Measurements from ENCODE around the gene ATXN1.

ATXN1 gene

DNA sequence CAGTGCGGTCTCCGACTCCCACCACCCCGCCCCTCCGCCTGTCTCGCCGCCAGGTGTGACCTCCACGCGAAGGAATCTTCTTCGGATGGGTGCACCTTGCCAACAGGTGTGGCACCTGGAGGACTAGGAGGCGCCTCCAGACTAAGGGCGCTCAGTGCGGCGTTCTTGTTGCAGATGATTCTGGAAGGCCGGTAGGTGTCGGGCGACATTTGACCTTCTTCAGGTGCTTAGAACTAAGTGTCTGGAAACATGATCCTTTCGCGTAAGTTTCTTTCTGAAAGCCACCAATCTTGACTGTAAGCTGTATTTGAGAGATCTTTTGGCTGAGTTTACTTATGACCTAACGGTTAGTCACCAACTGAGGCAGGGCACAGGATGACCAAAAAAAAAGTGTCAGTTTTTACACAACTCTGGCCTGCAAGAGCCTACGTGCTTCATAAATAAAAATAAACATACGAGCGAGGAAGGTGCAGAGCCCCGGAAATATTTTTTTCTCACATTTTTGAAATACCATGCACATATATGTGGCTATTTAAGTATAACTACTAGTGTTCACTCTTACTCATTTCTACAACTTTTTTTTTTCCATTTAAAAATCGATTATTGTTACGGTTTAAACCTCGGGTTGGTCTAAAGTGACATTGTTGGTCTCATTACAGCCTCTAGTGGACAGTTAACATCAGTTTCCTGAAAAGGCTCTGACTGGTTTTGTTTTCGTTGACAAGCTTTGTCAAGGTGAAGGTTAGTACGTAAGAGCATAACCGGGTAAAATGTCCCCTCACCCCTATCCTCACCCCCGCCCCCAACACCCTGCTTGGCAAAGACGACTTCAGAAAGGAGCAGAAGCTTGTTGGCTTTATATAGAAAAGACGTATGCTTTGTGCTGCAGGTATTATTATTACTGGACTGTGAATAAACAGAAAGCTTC lies 1.6 kb upstream of the ATXN1 start:
- peak in 8 of 58 donors; percentile 8 to 53 (median 33) for DNase-seq

GRCh38 chr6:16762268-16762549 lies 949 bp upstream of the ATXN1 start:
- peak in 3 of 58 donors; percentile 40 to 69 (median 58) for DNase-seq

DNA sequence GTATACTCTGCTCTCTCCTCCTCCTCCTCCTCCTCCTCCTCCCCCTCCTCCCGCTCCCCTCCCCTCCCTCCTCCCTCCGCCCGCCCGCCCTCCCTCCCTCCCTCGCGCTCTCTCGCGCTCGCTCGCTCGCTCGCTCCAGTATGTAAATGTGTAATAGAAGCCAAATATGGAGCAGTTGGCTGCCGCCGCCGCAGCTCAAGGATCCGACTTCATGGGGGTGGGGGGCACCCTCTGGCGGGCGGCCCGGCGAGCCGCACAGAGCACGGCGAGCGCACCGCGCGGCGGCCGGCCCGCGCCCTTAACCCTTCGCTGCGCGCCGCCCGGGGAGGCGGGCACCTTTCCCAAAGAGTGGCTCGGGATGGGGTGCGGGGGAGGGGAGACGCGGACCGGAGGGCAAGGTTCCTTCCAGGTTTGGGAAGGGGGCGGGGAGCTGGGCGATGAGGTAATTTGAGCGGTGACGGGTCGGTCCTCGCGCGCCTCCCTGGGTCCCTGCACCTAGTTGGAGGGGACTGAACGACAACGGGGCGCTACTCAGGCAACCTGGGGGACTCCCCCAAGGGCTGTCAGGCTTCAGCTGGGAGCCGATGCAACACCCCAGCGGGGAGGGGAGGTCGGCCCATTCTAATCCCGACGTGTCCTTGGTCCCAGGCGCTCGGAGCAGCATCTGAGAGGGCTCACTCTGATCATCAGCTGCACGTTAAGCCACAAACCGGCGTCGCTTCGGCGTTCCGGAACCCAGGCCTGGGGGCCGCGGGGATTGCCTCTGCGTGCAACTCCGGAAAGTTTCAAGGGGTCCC lies 409 bp upstream of the ATXN1 start:
- DNase-seq: peak in 57 of 58 donors; percentile 38 to 91 (median 79)

DNA sequence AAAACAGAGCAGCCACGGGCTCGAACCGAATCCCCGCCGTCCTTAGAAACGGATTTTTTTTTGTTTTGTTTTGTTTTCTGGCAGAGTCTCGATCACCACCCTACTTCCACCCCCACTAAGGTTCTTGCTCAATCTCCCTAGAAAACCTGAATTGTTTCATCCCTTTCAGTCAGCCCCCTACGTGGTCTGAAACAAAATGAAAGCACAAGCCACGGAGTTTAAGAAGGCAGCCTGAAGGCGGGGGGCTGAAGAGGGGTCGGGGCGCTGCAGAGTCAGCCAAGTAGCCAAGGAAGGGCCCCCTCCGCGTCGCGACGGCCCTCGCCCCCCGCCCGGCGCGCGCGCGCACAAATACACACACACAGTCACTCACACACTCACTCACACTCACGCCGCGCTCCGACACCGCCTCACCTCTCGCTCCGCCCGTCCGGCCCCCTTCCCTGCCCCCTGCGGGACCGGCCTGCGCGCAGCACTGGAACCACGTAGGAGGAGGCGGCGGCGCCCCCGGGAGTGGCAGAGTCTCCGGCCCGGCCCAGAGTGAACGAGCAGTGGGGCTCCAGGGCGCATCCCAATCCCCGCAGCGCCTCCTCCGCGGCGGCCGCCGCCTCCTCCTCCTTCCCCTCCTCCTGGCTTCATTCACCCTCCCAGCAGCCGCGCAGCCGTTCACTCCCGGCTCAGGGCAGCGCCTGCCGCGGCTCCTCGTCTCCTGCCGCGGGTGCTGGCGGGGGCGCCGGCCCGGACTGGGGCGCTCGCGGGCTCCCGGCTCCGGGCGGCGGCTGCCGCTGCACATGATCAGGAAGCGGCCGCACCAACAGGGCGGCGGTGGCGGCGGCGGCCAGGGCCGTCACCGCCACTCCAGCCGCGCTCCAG lies 1.4 kb downstream of the ATXN1 start:
- DNase-seq: peak in 57 of 58 donors; percentile 46 to 90 (median 80)

- DNase-seq: peak in 9 of 58 donors; percentile 10 to 58 (median 20)
Measured at GRCh38 chr6:16759181-16759645, 2.0 kb downstream of the ATXN1 start.

- peak in 17 of 58 donors; percentile 12 to 59 (median 25) for DNase-seq
Measured at GRCh38 chr6:16758163-16758975, 2.9 kb downstream of the ATXN1 start.

DNA sequence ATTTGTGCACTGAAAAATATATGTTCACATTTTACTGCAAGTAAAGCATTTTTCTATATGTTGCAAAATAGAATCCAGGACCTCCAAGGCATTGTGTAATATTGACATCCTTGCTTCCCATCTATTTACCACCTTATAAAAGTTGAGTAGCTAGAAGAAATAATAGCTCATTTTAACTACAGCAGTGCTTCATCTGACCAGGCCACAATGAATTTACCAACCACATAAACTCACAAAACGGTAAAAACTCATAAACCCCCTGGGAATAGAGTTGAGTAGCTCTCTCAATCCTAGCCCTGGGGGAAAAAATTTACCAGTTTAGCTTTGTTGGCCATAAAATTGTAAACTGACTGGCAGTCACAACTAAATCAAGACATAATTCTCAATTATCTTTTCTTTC lies 3.9 kb downstream of the ATXN1 start:
- DNase-seq: no peak

DNA sequence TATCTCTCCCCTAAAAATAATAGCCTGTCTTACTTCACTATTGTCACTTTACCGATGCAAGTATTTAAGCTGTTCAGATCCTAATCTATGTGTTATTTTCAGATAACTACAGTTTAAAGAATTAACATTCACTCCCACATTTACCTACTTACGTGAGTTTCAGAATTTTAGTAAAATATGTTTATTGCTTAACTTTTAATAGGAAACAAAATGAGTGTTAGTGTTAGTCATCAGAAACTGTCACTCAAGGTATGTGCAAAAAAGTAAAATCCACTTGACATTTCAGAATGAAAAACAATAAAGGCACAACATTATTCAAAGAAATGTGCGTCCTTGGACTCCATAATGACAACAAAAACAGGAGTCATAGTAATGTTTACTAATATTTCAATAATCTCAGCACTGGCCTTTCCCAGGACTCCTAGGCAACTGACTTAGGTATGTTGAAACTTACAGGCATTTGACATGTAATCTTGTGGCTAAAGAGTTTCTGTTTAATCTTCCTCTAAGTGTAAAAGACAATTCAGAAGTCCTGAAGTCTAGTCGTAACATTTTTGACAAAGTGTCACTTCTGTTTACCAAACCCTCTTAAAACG lies 4.5 kb downstream of the ATXN1 start:
- no peak for DNase-seq

GRCh38 chr6:16755544-16755943 lies 5.7 kb downstream of the ATXN1 start:
- DNase-seq: no peak

- no peak for DNase-seq
Measured at GRCh38 chr6:16754876-16755275, 6.4 kb downstream of the ATXN1 start.

DNA sequence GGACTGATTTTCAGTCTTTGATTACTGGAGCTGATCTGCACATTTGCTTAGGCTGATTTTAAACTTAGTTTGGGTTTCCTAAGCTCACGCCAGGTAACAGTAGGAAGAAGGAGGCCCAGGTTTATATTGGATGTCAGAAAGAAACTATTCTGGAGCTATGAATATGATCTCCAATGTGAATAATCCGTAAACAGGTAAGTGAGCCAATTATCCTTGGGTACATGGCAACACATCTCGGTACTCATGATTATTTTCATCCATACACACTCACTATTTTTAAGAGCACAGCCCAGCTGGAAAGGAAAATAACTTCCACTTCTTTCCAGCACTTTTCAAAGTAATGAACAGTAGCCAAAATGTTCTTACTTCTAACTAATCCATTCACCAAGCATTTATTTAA lies 7.0 kb downstream of the ATXN1 start:
- no peak for DNase-seq

DNA sequence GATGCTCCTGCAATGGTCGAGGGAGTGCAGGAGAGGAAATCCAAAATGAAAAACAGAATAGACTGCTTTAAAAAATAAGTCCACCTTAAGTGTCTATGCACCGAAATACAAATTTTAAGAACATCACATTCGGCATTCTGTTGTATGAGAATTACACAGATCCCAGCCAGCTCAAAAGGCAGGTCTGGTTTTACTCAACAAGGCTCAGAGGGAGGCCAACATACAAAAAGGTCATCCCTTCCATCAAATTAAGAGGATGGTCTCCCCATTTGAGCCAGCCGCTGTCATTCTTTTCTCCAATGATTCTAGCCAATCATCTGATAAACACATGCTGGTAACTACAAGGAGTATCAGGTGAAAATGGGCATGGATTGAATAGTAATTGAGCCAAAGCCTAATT lies 7.9 kb downstream of the ATXN1 start:
- DNase-seq: no peak

DNA sequence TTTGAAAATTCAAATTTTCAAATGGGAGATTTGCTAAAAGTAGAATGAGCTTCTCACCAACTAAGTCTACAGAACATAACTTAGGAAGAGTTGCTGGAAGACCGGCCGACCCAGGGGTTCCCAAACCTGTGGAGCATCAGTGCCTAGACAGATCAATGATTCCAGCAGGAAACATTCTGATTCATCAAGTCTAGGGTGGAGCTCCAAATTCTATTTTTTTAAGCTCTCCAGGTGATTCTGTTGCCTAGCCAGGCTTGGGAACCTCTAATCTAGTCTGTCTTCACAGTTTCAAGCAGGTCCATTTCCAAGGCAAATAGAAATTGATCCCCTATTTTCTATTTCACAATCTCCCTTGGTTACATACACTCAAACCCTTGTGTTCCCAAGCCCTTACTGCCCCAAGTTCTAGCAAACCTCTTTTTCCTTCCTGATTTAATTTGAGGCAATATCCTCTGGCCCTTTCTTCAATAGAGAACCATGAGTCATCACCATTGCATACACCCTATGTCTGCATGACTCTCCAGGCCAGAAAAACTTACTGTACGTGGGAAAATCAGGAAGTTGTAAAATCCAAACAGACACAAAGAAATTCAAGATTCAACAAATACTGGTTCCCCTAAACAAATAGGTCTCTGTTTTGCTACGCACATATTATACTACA lies 8.9 kb downstream of the ATXN1 start:
- DNase-seq: peak in 1 of 58 donors; percentile 32

- DNase-seq: no peak
Measured at GRCh38 chr6:16751251-16751946, 9.9 kb downstream of the ATXN1 start.

DNA sequence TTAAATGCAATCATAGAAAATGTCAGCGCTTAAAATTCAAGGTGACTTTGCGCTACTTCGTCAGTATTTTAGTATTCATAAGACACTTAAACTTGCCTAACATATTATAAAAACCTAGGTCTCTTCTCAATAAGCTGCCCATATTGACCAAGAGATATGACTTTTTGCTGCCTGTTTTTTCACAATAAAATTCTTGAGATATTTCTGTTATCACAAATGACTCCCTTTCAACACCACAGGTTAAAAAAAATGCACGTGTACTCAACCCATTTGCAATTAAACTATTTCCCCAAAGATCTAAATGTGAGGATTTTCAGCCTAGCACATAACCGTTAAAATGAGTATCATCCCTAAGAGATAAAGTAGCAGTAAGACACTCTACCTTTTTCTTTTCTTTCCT lies 10.7 kb downstream of the ATXN1 start:
- no peak for DNase-seq

DNA sequence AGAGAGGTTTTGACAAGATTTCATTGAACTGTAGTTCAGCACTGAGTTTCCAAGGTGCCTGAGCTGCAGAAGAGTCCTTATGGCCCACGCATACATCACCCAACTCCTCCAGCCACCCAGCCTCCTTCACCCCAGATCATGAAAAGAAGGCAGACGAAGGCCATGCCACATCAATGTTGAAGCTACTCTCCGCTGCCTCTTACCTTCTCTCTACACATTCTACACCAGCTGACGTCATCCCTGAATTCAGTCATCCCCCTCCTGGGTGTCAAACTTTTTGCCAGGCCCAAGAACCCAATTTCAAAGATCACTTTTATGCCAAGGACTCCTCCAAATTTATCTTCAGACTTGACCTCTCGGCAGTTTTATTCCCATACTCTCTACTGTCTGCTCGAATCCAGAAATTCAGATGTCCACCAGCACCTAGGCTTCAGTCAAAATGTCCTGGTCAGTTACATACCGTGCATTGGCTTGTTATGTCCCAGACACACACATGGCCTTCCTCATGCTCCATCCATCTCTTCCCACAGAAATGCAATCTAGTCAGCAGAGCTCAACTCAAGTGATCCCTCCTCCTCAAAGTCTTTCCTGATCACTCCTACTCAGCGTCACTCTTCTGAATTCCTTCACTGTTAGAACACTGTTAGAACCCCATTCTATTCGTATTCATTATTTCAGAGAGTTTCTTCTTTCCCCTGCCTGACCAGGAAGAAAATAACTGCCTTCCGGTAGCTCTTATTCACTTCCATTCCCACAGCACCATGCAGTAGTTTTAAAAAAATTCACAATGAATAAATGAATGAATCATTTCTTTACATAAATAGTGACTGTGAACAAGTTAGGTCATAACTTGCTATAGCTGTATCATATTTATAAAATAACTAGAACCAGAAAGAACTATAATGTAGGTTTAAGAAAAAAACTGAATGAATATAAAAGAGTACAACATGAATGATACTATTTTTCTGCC lies 11.5 kb downstream of the ATXN1 start:
- DNase-seq: no peak

DNA sequence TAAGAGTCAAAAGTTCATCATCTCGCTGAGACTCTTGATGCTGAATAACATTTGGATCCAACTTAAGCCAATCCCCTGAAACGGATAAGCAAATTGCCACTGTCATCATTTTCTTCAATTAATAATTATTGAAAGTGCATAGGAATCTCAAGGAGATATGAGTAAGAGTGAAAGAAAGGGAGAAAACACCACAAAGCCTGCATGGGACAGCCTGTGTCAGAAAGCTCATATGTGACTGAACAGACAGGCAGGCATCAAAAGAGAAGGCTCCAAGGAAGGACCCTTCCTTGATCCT lies 13.3 kb downstream of the ATXN1 start:
- DNase-seq: no peak

Measured in anterior cingulate cortex (tissue), 58 donors.